Esophagus squamous epithelium (tissue), 5 donors: ENCODE results near the gene MIEF1. TPM values are rescaled to one million over a fixed set of nuclear protein-coding genes. Genes with fewer than 3 reads are reported as not detected.
"Not testable (repeated sequence)": the region's sequence is repeated elsewhere in the genome, so short reads cannot be mapped to it uniquely, and the experiment has no call there.

ENCODE experiments used
- DNase-seq: peaks from one replicate; lab custom pipeline; 2025; lab: John Stamatoyannopoulos, UW
- H3K27ac ChIP-seq, 4 donors: fragments of 200-600 bp; sonication (generic); one replicate each; pipeline ENCODE4 v1.5.1; 2016 to 2019; ENCODE audit warnings: mild to moderate bottlenecking in 1 of 4
- H3K27me3 ChIP-seq, 4 donors: fragments of 200-600 bp; sonication (generic); 1 replicate in 3 of 4; 2 replicates in 1 of 4; pipeline versions ENCODE4 v1.5.1 to v1.6.0; 2017 to 2021; ENCODE audit warnings: antibody characterized with exemption in 1 of 4
- H3K36me3 ChIP-seq, 3 donors: fragments of 200-600 bp; sonication (generic); one replicate each; pipeline ENCODE4 v1.5.1; 2016 to 2019
- H3K4me1 ChIP-seq, 3 donors: fragments of 200-600 bp; sonication (generic); one replicate each; pipeline ENCODE4 v1.5.1; 2017 to 2019
- H3K4me3 ChIP-seq, 4 donors: fragments of 200-600 bp; sonication (generic); 1 replicate in 3 of 4; 2 replicates in 1 of 4; pipeline ENCODE4 v1.5.1; 2016 to 2019; ENCODE audit warnings: mild to moderate bottlenecking in 2 of 4, moderate library complexity in 1 of 4
- H3K9me3 ChIP-seq, 3 donors: fragments of 200-600 bp; sonication (generic); one replicate each; pipeline ENCODE4 v1.5.1; 2016 to 2019
- POLR2A ChIP-seq, 4 donors: fragments of 450-650 bp; IDR thresholded peaks; one replicate each; pipeline ENCODE4 v1.6.1; 2017; ENCODE audit warnings: antibody characterized with exemption in 4 of 4, mild to moderate bottlenecking in 4 of 4, moderate library complexity in 3 of 4
- WGBS, 2 donors: methylation state at CpG; one replicate each; pipeline ENCODE4 v1.1.5; 2018; 5-methylcytosine and 5-hydroxymethylcytosine counted together
- intact Hi-C: fragments of 100-400 bp; cut with DNase I; formaldehyde crosslinking; loops from one replicate; pipeline ENCODE4 v1.15.0; 2022
- total RNA-seq, 4 donors: library from RNA; depleted of rRNA; stranded (reverse); fragments of >200 nt; gene quantifications; one replicate each; pipeline ENCODE4 v1.1.0, GENCODE V29; 2016
- TF ChIP-seq, protein P1 (sequence below), 6 experiments: fragments of 450-650 bp in 4 of 6; fragments of 200-600 bp in 2 of 6; sonication (generic) in 2 of 6; IDR thresholded peaks; one replicate each; pipeline ENCODE4 v1.5.1; 2016 to 2019; ENCODE audit warnings: antibody characterized with exemption in 6 of 6, mild to moderate bottlenecking in 4 of 6, moderate library complexity in 4 of 6
- donor health status: DM: yes; HTN: yes; CAD: no.

MIEF1 gene
- total RNA-seq, 4 donors from 2014 or later = 21.4 to 34.2 (median 23.9) TPM

DNA sequence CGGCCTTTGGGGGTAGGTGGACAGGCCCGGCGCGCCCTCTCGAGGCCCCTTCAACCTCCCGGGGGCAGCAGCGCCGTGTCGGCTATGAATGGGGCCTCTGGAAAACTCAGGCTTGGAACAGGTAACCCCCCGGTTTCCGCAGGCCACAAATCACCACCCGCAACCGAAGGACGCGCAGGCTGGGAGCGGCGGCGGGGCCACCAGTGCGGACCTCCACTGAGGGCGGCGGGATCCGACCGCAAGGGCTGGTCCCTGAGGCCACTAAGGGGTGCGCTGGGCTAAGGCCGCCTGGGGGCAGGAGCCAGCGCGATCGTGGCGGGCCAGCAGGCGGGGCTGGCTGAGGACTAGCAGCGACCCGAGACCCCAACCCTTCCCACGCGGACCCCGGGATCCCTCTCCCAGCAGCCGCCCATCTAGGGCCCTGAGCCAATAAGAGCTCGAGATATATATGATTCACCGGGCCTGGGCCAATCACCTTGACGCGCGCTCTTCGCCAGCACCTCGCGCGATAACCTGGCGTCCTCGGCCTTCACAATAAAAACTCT, 17.7 kb downstream of the MIEF1 start:
- 0 to 2% methylated on average over 11 of the region's 47 CpGs for WGBS, 2 donors
- Histone ChIP-seq H3K9me3 (no peaks in the 10 kb centered on the region), H3K4me3 (peak overlapping the region; percentile 92 to 99 (median 97)), H3K36me3 (peaks cover 20 to 67% (median 30%) of the 10 kb centered on the region in 3 donors), H3K27me3 (no peaks in the 10 kb centered on the region), H3K4me1 (peaks cover 25 to 57% (median 42%) of the 10 kb centered on the region in 3 donors), H3K27ac (peak overlapping the region; percentile 99 to 100 (median 100))
- DNase-seq = peak; percentile 94
- intact Hi-C loops = loop anchor here (10.0 kb wide), 1 partner anchor 175 kb away; the partner anchor contains the start of gene SYNGR1
- peak in 3 of 4 donors; percentile 38 to 81 (median 56) for TF ChIP-seq POLR2A (IDR thresholded peaks at IDR 0.05)
- TF ChIP-seq, protein P1, sequence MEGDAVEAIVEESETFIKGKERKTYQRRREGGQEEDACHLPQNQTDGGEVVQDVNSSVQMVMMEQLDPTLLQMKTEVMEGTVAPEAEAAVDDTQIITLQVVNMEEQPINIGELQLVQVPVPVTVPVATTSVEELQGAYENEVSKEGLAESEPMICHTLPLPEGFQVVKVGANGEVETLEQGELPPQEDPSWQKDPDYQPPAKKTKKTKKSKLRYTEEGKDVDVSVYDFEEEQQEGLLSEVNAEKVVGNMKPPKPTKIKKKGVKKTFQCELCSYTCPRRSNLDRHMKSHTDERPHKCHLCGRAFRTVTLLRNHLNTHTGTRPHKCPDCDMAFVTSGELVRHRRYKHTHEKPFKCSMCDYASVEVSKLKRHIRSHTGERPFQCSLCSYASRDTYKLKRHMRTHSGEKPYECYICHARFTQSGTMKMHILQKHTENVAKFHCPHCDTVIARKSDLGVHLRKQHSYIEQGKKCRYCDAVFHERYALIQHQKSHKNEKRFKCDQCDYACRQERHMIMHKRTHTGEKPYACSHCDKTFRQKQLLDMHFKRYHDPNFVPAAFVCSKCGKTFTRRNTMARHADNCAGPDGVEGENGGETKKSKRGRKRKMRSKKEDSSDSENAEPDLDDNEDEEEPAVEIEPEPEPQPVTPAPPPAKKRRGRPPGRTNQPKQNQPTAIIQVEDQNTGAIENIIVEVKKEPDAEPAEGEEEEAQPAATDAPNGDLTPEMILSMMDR (IDR thresholded peaks at IDR 0.05) = peak in 3 of 6 experiments; percentile 27 to 38 (median 30)

DNA sequence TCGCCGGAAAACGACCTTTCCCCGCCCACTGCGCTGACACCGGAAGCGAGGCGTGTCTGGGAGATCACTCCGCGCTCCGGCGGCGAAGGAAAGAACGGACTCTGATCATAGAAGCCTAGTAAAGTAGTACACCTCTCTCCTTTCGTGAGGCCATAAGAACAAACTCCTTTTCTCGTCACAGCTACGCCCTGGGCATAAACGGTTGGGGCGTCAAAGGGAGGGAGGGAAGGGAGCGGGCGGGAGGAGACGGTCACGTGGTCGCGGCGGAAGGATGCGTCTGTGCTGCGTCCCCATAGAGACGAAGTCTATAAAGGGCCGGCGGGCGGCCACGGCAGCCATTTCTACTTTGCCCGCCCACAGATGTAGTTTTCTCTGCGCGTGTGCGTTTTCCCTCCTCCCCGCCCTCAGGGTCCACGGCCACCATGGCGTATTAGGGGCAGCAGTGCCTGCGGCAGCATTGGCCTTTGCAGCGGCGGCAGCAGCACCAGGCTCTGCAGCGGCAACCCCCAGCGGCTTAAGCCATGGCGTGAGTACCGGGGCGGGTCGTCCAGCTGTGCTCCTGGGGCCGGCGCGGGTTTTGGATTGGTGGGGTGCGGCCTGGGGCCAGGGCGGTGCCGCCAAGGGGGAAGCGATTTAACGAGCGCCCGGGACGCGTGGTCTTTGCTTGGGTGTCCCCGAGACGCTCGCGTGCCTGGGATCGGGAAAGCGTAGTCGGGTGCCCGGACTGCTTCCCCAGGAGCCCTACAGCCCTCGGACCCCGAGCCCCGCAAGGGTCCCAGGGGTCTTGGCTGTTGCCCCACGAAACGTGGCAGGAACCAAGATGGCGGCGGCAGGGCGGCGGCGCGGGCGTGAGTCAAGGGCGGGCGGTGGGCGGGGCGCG, 18.4 kb downstream of the MIEF1 start, which contains the start of gene ATF4:
Gene ATF4 (plus strand): TSS at position 337 of the 880 bp plus-strand sequence. CDS start 884 bp downstream, outside the sequence.
- Histone ChIP-seq H3K27ac (peak within 1 kb of the TSS; percentile 99 to 100 (median 100)), H3K4me1 (peaks cover 25 to 64% (median 45%) of the 10 kb centered on the region in 3 donors), H3K36me3 (peaks cover 20 to 67% (median 28%) of the 10 kb centered on the region in 3 donors), H3K27me3 (no peaks in the 10 kb centered on the region), H3K4me3 (peak within 1 kb of the TSS; percentile 92 to 99 (median 97)), H3K9me3 (no peaks in the 10 kb centered on the region)
- 0 to 1% methylated on average over 23 to 29 of the region's 86 CpGs for WGBS, 2 donors
- no peak for DNase-seq
- intact Hi-C loops = no loop called here
- TF ChIP-seq, protein P1 (IDR thresholded peaks at IDR 0.05) = peak in 2 of 6 experiments; percentile 11 to 23
- TF ChIP-seq POLR2A (IDR thresholded peaks at IDR 0.05) = peak in 2 of 4 donors; percentile 97 to 99

DNA sequence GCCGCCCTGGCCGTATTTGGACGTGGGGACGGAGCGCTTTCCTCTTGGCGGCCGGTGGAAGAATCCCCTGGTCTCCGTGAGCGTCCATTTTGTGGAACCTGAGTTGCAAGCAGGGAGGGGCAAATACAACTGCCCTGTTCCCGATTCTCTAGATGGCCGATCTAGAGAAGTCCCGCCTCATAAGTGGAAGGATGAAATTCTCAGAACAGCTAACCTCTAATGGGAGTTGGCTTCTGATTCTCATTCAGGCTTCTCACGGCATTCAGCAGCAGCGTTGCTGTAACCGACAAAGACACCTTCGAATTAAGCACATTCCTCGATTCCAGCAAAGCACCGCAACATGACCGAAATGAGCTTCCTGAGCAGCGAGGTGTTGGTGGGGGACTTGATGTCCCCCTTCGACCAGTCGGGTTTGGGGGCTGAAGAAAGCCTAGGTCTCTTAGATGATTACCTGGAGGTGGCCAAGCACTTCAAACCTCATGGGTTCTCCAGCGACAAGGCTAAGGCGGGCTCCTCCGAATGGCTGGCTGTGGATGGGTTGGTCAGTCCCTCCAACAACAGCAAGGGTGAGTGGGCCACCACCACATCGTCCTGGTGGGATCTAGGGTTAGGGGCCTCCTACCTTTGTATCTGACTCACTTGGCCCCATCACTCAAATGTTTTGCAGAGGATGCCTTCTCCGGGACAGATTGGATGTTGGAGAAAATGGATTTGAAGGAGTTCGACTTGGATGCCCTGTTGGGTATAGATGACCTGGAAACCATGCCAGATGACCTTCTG, 19.2 kb downstream of the MIEF1 start:
- DNase-seq, H3K9me3 ChIP-seq, H3K27me3 ChIP-seq, intact Hi-C loops: not testable (repeated sequence)
- WGBS, 2 donors = 0 to 2% methylated on average over 8 to 22 of the region's 28 CpGs
- Histone ChIP-seq H3K4me1 (peaks cover 25 to 72% (median 45%) of the 10 kb centered on the region in 3 donors), H3K4me3 (peak overlapping the region; percentile 92 to 99 (median 97)), H3K36me3 (peaks cover 20 to 61% (median 28%) of the 10 kb centered on the region in 3 donors), H3K27ac (peak overlapping the region; percentile 99 to 100 (median 100))

DNA sequence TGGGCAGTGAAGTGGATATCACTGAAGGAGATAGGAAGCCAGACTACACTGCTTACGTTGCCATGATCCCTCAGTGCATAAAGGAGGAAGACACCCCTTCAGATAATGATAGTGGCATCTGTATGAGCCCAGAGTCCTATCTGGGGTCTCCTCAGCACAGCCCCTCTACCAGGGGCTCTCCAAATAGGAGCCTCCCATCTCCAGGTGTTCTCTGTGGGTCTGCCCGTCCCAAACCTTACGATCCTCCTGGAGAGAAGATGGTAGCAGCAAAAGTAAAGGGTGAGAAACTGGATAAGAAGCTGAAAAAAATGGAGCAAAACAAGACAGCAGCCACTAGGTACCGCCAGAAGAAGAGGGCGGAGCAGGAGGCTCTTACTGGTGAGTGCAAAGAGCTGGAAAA, 20.0 kb downstream of the MIEF1 start:
- Histone ChIP-seq H3K4me1 (peaks cover 30 to 77% (median 45%) of the 10 kb centered on the region in 3 donors), H3K27ac (peak overlapping the region; percentile 99 to 100 (median 100)), H3K4me3 (peak overlapping the region; percentile 92 to 99 (median 97)), H3K36me3 (peaks cover 20 to 53% (median 28%) of the 10 kb centered on the region in 3 donors)
- H3K27me3 ChIP-seq, intact Hi-C loops, H3K9me3 ChIP-seq, DNase-seq: not testable (repeated sequence)
- WGBS, 2 donors = 3 to 6% methylated on average over 5 of the region's 5 CpGs

DNA sequence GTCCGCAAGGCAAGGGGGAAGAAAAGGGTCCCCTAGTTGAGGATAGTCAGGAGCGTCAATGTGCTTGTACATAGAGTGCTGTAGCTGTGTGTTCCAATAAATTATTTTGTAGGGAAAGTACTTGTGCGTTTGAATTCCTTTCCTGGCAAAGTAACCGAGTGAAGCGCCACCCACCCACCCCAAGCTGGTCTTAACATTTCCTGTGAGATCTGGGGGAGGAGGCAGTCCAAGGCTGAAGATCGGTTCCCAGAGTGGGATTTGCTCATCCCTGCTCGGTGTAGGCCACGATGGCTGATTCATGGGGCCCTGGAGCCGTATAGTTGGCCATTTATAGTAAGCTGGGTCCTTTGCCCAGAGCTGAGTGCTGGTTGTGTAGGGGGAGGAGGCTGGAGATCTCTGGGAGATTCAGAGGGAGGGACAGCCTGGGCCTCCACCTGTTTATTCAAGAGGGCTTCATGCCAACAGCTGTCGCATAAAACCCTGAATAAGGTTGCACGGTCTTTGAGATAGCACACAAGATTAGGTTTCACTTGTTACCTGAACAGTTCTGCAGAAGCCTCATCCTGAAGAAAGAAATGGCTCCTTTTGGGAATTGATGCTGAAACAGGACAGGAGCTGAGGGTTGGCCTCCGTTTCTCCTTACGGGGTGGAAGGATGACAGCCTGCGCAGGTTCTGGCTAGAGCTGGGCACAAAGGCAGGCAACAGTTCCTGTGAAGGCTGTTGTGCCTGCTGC, 20.6 kb downstream of the MIEF1 start:
- Histone ChIP-seq H3K4me1 (peaks cover 35 to 81% (median 50%) of the 10 kb centered on the region in 3 donors), H3K27ac (peak overlapping the region; percentile 99 to 100 (median 100)), H3K27me3 (no peaks in the 10 kb centered on the region), H3K4me3 (peak overlapping the region; percentile 92 to 99 (median 97)), H3K9me3 (no peaks in the 10 kb centered on the region), H3K36me3 (peaks cover 20 to 47% (median 28%) of the 10 kb centered on the region in 3 donors)
- no peak for DNase-seq
- intact Hi-C loops = no loop called here
- 1 to 7% methylated on average over 14 of the region's 14 CpGs for WGBS, 2 donors
- TF ChIP-seq, protein P1 (IDR thresholded peaks at IDR 0.05) = no peak
- no peak for TF ChIP-seq POLR2A (IDR thresholded peaks at IDR 0.05)
